Neural progenitor cell (in vitro differentiated cells): ENCODE results near the gene HOMER2.

ENCODE experiments used
- EZH2 ChIP-seq: fragments of 200-600 bp; sonication (generic); IDR thresholded peaks from 2 replicates; pipeline ENCODE4 v1.6.1; 2017; ENCODE audit warnings: antibody characterized with exemption, mild to moderate bottlenecking, moderate library complexity
- TF ChIP-seq, protein P1 (sequence below): fragments of 200-600 bp; sonication (generic); IDR thresholded peaks from 2 replicates; pipeline ENCODE4 v1.5.1; 2017; ENCODE audit warnings: antibody characterized with exemption, mild to moderate bottlenecking

- TF ChIP-seq, protein P1, sequence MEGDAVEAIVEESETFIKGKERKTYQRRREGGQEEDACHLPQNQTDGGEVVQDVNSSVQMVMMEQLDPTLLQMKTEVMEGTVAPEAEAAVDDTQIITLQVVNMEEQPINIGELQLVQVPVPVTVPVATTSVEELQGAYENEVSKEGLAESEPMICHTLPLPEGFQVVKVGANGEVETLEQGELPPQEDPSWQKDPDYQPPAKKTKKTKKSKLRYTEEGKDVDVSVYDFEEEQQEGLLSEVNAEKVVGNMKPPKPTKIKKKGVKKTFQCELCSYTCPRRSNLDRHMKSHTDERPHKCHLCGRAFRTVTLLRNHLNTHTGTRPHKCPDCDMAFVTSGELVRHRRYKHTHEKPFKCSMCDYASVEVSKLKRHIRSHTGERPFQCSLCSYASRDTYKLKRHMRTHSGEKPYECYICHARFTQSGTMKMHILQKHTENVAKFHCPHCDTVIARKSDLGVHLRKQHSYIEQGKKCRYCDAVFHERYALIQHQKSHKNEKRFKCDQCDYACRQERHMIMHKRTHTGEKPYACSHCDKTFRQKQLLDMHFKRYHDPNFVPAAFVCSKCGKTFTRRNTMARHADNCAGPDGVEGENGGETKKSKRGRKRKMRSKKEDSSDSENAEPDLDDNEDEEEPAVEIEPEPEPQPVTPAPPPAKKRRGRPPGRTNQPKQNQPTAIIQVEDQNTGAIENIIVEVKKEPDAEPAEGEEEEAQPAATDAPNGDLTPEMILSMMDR, result no peak
- TF ChIP-seq EZH2, result no peak
These were observed 7.2 kb downstream of the HOMER2 start for GRCh38 chr15:82945326-82945725.
